ENCODE data around the gene CCN6. TPM values are rescaled to one million over a fixed set of nuclear protein-coding genes. Genes with fewer than 3 reads are reported as not detected.

CCN6 gene
- total RNA-seq, 1 donor from 2014 or later, result not detected

DNA sequence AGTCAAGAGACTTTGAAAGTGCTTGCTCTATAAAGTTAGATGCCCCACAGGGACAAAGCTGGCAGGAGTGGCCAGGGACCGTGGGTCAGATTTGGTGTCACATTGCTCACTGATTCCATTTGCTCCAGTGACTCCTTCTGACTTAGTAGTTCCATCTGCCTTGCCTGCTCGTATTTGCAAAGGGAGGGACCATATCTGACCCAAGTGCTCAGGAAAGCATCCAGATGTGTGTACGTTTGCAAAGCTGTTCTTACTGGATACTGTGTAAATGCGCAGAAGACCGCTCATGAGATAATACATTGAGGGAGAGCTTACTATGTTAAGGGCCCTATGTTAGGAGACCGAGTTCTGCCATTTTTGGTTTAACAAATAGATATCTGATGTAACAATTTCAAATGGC lies 21.2 kb upstream of the CCN6 start:
- Histone ChIP-seq H3K27ac (no peak overlapping the region), H3K4me3 (no peak overlapping the region), H3K4me1 (peaks cover 17% of the 10 kb centered on the region), H3K27me3 (no peaks in the 10 kb centered on the region), H3K36me3 (no peaks in the 10 kb centered on the region), H3K9me3 (no peaks in the 10 kb centered on the region)
- no peak for DNase-seq (ENCODE audit: extremely low spot score in 2 of 2)
- intact Hi-C loops (cut with DNase I), result loop anchor here (10.0 kb wide), 1 partner anchor 428 kb away; the partner anchor contains the start of gene TRAF3IP2
- TF ChIP-seq, protein P1, sequence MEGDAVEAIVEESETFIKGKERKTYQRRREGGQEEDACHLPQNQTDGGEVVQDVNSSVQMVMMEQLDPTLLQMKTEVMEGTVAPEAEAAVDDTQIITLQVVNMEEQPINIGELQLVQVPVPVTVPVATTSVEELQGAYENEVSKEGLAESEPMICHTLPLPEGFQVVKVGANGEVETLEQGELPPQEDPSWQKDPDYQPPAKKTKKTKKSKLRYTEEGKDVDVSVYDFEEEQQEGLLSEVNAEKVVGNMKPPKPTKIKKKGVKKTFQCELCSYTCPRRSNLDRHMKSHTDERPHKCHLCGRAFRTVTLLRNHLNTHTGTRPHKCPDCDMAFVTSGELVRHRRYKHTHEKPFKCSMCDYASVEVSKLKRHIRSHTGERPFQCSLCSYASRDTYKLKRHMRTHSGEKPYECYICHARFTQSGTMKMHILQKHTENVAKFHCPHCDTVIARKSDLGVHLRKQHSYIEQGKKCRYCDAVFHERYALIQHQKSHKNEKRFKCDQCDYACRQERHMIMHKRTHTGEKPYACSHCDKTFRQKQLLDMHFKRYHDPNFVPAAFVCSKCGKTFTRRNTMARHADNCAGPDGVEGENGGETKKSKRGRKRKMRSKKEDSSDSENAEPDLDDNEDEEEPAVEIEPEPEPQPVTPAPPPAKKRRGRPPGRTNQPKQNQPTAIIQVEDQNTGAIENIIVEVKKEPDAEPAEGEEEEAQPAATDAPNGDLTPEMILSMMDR (IDR thresholded peaks at IDR 0.05), result no peak
- TF ChIP-seq POLR2AphosphoS5 (IDR thresholded peaks at IDR 0.05; ENCODE audit: insufficient read depth in 1 of 2, low read depth in 1 of 2), result no peak
- TF ChIP-seq POLR2A (IDR thresholded peaks at IDR 0.05), result no peak

DNA sequence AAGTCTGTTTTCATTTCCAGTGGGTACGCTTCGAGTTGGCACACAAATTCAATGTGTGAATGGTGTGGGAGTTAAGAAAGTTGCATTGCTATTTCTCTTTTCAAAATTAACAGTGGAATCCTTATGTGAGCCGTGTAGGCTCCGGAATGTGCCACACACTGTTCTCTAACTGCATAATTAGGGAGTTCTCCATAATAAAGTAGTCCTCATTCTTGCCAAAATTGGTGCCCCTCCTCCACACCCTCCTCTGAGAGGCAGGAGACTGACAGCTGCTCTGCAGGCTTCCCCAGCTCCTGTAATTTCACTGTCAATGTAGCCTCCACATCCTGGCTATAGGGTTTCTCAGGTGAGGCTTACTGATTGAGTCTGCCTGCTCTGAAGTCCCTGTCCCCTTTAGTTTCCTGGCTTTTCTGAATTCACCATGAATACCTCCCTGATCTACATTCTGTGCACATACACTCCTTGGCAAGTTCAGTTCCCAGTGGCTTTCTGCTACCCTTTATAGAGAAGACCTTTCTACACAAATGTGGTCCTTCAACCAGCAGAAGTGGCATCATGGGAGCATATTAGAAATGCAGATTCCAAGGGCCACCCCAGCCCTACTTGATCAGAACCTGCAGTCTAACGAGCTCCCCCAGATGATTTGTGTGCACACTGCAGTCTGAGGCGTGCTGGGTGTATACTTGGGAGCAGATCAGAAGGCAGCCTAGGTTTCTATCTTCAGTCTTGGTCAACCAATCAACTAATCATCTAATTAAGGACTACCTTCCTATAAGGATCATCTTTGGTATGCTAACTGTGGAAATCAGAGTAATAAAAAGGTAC lies 19.9 kb upstream of the CCN6 start:
- Histone ChIP-seq H3K27me3 (no peaks in the 10 kb centered on the region), H3K4me1 (peaks cover 30% of the 10 kb centered on the region), H3K36me3 (no peaks in the 10 kb centered on the region), H3K9me3 (no peaks in the 10 kb centered on the region), H3K4me3 (no peak overlapping the region), H3K27ac (no peak overlapping the region)
- DNase-seq (ENCODE audit: extremely low spot score in 2 of 2), result no peak
- intact Hi-C loops (cut with DNase I), result loop anchor here (10.0 kb wide), 1 partner anchor 429 kb away; the partner anchor contains the start of gene TRAF3IP2
- TF ChIP-seq POLR2AphosphoS5 (IDR thresholded peaks at IDR 0.05; ENCODE audit: insufficient read depth in 1 of 2, low read depth in 1 of 2) (no peak), POLR2A (IDR thresholded peaks at IDR 0.05) (no peak)
- TF ChIP-seq, protein P1 (IDR thresholded peaks at IDR 0.05), result no peak

DNA sequence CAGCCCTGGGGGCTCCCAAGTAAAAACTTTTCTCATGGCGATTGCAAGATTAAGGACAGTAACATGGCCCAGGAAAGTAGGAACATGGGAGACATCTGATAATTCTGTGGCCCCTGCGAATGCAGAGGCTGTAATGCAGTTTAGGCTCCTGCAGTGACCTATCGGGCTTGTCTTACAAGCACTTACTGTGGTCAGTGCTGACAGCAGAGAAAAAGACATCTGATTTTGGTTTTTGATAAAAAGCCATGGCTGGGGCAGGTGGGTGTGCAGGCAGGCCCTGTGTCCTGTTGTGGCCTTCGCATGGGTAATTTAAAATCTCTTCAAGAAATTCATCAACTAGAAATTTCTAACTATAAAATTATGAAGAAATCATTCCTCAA lies 19.3 kb upstream of the CCN6 start:
- TF ChIP-seq POLR2AphosphoS5 (IDR thresholded peaks at IDR 0.05; ENCODE audit: insufficient read depth in 1 of 2, low read depth in 1 of 2) (no peak), POLR2A (IDR thresholded peaks at IDR 0.05) (no peak)
- TF ChIP-seq, protein P1 (IDR thresholded peaks at IDR 0.05), result no peak
- no peaks in the 10 kb centered on the region for H3K36me3 ChIP-seq
- peaks cover 29% of the 10 kb centered on the region for H3K4me1 ChIP-seq
- H3K27me3 ChIP-seq, result no peaks in the 10 kb centered on the region
- intact Hi-C loops (cut with DNase I), result loop anchor here (10.0 kb wide), 1 partner anchor 430 kb away; the partner anchor contains the start of gene TRAF3IP2
- no peak overlapping the region for H3K4me3 ChIP-seq
- no peak for DNase-seq (ENCODE audit: extremely low spot score in 2 of 2)
- H3K27ac ChIP-seq, result no peak overlapping the region
- no peaks in the 10 kb centered on the region for H3K9me3 ChIP-seq

DNA sequence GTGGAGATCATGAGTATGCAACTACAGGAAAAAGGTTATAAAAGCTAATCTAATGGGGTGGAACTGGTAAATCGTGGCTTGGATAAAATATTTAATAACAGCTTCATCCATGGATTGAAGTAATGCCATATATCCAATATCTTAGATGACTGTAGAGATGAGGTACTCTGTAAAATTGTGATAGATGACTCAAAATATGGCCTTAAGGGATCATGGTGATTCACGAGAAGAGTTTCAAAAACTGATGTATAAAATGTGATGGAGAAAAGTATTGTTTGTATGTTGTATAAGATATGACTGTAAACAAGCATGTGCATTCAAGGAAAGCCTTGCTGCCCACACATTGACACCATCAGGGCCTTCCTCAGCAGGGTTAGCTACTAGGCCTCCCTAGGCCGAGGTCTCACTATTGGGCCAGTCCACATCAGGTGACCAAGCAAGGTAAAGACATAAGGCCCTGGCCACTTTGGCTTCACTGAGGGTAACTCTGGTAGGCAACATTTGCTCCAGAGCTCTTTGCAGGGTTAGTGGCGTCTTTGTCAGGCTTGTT lies 17.7 kb upstream of the CCN6 start:
- no peak for TF ChIP-seq POLR2A (IDR thresholded peaks at IDR 0.05)
- TF ChIP-seq, protein P1 (IDR thresholded peaks at IDR 0.05), result no peak
- TF ChIP-seq POLR2AphosphoS5 (IDR thresholded peaks at IDR 0.05; ENCODE audit: insufficient read depth in 1 of 2, low read depth in 1 of 2), result no peak
- no peaks in the 10 kb centered on the region for H3K36me3 ChIP-seq
- H3K4me1 ChIP-seq, result peaks cover 18% of the 10 kb centered on the region
- H3K4me3 ChIP-seq, result no peak overlapping the region
- H3K9me3 ChIP-seq, result no peaks in the 10 kb centered on the region
- DNase-seq (ENCODE audit: extremely low spot score in 2 of 2), result peak in 1 of 2 donors; percentile 77
- H3K27ac ChIP-seq, result peak overlapping the region; percentile 91
- intact Hi-C loops (cut with DNase I), result loop anchor here (5.0 to 10.0 kb wide), 3 partner anchors 39 to 554 kb away; partner anchors contain the start of genes REV3L and TRAF3IP2
- no peaks in the 10 kb centered on the region for H3K27me3 ChIP-seq

Measured in vagina (tissue), 2 donors.